Activated CD8-positive, alpha-beta memory T cell treated with anti-CD3 and anti-CD28 coated beads for 24 hours (primary cell): ENCODE measurements around the gene DCC.

Experiments used
- DNase-seq: peaks from one replicate; pipeline ENCODE4 v3.0.0-alpha.2; 2020

The DCC gene

DNA sequence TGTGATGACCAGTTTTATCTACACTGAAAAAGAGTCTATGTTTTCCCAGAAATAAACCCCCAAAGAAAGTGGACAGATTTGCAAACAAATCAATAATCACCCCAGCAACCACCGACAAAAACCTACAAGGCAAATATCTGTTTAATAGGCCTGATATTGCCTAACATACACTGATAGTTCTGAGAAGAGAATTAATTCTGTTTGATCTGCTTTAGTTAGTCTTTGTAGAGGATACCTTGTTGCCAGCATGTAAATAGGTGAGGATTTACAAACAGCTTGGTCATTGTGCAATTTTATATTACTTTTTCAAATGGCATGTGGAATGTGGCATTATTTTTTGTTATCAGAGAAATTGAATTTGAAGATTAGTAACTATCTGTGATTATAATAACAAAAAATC, 86.5 kb downstream of the DCC start:
- no peak for DNase-seq

DNA sequence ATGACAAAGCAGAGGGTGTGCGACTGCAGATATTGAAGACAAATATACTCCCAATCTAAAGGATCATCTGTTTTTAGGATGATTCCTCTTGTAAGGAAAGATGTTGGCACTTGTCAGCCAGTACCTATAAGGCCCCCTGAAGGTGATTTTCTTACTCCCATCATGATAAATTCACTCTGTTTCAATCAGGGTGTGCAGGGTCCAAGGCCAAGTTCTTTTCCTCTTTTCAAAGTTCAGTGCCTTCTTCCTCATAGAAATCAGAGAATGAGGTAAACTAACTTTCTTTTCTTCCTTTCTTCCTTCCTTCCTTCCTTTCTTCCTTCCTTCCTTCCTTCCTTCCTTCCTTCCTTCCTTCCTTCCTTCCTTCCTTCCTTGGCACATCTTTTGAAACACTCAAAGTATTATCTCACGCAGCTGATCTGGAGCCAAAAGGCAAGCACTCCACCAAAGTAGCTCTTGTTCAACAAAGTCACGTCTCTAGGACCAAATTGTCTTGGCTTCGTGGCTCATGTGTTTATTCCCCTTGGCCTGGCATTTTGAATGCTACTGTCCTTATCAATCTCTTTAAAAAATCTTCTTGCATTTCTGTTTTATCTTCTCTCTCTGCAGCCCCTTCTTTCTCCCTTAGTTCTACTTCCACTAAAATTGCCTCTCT, 87.7 kb downstream of the DCC start:
- no peak for DNase-seq

DNA sequence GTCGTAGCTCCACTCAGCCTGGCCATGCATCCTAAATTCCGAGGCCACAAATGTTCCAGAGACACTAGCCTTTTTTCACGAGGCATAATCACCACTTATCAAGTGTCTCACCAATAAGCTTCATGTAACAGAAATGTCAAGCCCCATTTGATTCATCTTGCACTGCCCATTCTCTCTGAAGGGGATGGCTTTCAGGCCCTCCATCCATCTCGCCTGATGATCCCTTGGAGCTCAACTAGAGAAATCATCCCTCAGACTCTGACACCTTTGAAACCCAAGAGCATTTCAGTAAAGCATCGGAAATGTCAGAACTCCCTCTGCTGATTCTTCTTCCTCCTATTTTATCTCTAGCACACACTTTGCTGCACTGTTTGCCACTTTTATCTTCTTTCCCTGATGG, 91.7 kb downstream of the DCC start:
- DNase-seq = no peak

- DNase-seq = no peak
These were observed 93.8 kb downstream of the DCC start for GRCh38 chr18:52433797-52434196.

GRCh38 chr18:52435301-52435700, 95.3 kb downstream of the DCC start:
- no peak for DNase-seq

- no peak for DNase-seq
These were observed 97.2 kb downstream of the DCC start for GRCh38 chr18:52437161-52437560.

DNA sequence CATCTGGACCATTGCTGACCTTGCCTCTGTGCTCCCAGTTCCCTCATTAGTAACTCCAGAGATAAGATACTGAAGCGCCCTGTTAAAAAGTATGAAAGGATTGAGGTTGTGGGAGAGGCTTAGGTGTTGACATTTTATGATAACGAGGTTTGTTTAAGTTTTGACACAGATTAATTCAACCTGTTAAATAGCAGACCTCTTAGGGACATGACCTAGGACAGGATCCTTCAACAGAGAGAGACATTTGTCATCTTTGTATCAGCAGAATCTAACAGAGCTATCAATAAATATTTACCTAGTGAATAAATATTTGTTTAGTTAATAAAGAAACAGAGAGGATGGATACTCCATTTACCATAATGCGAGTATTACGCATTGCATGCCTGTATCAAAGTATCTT, 99.5 kb downstream of the DCC start:
- DNase-seq = no peak

GRCh38 chr18:52441794-52442193, 101.8 kb downstream of the DCC start:
- DNase-seq = no peak

DNA sequence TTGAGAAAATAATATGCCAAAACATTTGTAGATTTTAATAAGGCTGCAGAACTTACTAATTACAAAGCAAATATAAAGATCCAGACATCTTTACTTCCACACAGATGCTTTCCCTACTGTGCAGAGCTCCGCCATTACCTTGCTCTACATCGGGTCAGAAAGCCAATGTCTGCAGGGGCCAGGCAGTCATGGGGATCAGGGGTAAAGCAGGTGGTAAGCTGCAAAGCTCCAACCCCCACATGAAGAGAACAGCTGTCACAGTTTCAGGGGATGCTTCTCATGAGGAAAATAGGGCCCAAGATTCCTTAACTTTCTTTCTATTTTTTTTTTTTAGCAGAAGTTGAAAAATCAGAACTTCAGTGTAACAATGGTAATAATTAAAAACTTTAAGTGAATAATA, 102.7 kb downstream of the DCC start:
- DNase-seq = no peak

DNA sequence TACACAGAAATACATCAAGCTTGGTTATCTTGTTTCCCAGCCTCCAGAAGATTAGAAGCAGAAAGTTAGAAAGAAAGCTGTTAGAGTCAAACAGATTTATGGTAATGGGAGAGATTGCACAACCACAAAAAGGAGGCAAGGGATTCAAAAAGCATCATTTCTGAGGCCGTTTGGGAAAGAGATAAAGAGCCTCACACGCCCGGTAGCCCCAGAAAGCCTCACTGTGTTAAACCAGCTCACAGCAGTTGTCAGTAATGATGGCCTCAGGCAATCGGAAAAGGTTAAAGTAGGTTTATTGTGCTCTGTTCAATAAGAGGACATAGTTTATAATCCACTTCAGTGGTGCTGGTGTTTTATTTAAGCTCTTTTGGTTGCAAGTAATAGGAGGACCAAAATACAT, 111.3 kb downstream of the DCC start:
- no peak for DNase-seq

- no peak for DNase-seq
These were observed 111.9 kb downstream of the DCC start for GRCh38 chr18:52451851-52452250.

DNA sequence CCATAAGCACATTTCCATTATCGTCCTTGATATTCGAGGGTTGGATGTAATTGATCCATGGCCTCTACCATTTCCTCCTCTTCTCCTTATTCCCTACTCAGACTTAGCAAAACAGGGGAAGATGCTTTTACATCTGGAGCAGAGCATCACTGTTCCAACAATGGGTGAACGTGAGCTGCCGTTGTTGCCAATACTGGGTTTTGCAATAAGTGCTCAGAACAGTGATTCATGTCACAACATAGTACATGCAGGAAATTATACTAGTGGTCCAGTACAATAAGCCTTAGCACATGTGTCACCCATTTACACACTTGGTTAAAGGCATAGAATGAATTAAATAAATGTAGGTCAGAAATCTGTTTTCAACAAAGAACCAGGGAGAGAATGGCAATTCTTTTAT, 112.4 kb downstream of the DCC start:
- no peak for DNase-seq

DNA sequence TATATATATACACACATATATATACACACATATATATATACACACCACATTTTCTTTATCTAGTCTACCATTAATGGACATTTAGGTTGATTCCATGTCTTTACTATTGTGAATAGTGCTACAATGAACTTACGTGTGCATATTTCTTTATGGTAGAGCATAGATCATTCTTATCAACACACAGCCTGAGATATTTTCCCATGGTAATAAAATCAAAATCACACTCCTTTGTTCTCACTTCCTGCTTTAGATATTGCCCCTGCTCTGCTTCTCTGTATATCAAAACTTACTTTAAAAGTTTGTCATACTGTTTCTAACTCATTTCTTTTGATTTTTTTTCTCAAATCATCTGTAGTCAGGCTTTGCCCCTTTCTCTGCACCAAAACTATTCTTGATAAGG, 119.9 kb downstream of the DCC start:
- no peak for DNase-seq

- no peak for DNase-seq
These were observed 122.9 kb downstream of the DCC start for GRCh38 chr18:52462853-52463252.

GRCh38 chr18:52465391-52465790, 125.4 kb downstream of the DCC start:
- DNase-seq = no peak

GRCh38 chr18:52468496-52468895, 128.5 kb downstream of the DCC start:
- DNase-seq = no peak

- no peak for DNase-seq
These were observed 135.3 kb downstream of the DCC start for GRCh38 chr18:52475325-52475724.

- no peak for DNase-seq
These were observed 141.1 kb downstream of the DCC start for GRCh38 chr18:52481116-52481515.

DNA sequence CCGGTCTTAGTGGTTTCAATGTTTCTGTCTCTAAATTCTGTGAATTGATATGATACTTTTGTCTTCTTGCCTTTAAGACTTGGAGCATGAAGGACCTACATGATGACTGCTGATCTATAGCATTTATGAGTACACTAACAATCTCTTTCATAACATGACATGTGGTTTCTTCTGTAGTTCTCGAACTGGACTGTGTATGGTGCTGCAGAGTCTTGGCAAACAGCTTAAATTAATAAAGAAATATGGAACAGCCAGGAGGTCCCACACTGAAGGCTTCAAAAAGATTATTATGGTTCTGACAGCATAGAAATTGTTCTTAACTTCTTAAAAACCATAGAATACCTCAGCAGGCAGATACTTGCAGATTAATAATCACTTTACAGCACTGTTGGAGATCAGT, 145.0 kb downstream of the DCC start:
- DNase-seq = no peak

- DNase-seq = no peak
These were observed 146.1 kb downstream of the DCC start for GRCh38 chr18:52486052-52486451.

GRCh38 chr18:52489396-52490306, 149.7 kb downstream of the DCC start:
- DNase-seq = no peak

DNA sequence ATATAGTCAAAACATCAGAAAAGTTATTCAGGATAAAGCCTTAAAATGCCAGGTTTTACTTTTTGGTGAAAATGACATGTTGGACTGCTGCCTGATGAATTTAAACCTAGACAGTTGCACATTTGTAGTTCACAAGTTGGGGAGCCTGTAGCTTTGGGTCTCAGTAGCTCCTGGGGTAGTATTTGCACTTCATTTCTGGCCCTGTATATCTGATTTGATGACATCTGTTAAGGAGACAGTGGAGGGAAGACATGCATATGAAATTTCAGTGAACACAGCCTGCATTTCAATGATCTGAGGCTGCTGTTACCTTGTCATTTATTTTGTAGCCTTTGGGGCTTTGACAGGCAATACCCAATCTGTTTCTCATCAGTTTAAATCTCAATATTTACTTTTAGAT, 156.4 kb downstream of the DCC start:
- DNase-seq = no peak

DNA sequence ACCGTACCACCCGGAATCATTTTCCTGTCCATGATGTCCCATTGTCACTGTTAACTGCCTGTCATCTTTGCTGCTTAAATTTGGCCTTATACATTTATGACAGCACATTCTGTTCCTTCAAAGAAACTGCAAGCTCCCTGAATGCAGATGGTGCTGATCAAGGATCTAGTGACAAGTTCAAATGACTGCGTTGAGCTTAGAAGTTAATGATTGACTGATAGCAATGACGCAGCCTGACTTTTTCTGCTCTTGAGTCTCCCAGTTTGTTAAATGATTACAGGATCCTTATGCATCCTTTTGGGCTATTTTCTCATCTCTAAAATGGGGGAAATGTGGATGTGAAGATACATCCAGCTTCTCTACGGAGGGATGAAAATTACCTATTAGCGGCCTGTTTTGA, 159.0 kb downstream of the DCC start:
- DNase-seq = no peak

DNA sequence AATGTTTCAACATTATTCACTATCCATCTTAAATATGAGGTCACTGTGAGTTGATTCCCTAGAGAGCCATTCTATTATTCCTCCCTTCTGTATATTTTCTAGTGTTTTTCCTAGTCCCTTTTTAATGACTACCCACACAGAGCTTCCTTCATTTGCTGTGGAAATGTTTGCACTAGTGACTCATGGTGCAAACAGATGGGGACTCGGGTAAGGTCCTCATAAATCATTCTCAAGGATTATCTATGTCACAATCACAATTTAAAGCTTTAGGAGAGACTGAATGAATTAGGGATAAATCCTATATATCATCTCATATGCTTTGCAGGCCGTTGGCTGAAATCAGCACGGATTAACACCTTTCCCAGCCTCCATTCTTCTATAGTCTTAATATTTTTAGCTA, 159.6 kb downstream of the DCC start:
- DNase-seq = no peak

GRCh38 chr18:52504589-52504988, 164.6 kb downstream of the DCC start:
- DNase-seq = no peak
